ENCODE measurements around the gene PLD3.
A peak's percentile ranks its signal among the peaks of the same experiment; 100 is the strongest.

PLD3 gene

GRCh38 chr19:40413291-40413845, 64.9 kb downstream of the PLD3 start, which contains the start of gene PRX:
Gene PRX (minus strand): TSS chr19:40413378. CDS start chr19:40407932, 5,446 bp downstream.
- DNase-seq (ENCODE audit: low read depth): no peak

- no peak for DNase-seq (ENCODE audit: low read depth)
Observed at GRCh38 chr19:40414542-40415535, 66.3 kb downstream of the PLD3 start.

DNA sequence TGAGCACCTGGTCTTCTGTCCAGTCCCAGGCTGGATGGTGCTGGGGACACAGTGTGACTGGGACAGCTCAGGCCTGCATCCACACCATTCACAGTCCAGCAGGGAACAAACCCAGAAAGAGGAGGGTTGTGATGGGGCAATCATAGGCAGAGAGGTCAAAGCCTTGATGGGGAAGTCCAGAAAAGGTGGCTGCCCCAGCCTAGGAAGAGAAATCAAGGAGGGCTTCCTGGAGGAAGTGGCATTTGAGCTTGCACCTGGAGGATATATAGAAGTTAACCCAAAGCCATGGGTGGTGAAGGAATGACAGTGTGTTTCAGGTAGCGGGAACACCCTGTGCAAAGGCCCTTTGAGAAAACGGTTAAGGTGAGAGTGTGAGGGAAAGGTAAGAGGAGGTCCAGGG, 67.3 kb downstream of the PLD3 start:
- DNase-seq (ENCODE audit: low read depth): no peak

GRCh38 chr19:40416918-40417642, 68.6 kb downstream of the PLD3 start:
- peak; percentile 63 for DNase-seq (ENCODE audit: low read depth)

- DNase-seq (ENCODE audit: low read depth): no peak
Observed at GRCh38 chr19:40417643-40417981, 69.1 kb downstream of the PLD3 start.

- no peak for DNase-seq (ENCODE audit: low read depth)
Observed at GRCh38 chr19:40418040-40418439, 69.5 kb downstream of the PLD3 start.

DNA sequence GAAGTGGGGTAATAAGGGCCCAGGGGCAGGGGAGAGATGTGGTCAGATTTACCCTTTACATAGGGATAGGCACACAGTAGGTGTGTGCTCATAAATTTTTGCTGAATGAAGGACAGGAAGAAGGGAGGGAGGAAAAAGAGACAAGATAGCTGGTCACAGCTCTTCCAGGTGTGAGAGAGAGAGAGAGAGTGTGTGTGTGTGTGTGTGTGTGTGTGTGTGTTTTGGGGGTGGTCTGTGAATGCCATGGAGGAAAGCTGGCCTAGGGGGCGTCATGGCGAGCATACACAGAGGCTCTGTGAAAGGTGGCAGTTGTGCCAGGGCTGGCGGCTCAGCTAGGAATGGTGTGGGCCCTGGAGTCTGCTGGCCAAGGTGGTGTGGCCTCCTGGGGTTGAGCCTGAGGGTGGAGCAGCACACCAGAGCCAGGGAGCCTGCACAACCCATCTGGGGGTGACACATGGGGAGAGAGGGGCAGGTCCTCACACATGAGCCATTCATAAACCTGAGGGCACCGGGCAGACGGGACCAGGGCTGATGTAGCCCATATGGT, 70.6 kb downstream of the PLD3 start:
- no peak for DNase-seq (ENCODE audit: low read depth)

- no peak for DNase-seq (ENCODE audit: low read depth)
Observed at GRCh38 chr19:40419780-40420179, 71.3 kb downstream of the PLD3 start.

GRCh38 chr19:40420451-40420765, 71.9 kb downstream of the PLD3 start:
- no peak for DNase-seq (ENCODE audit: low read depth)

- peak; percentile 93 for DNase-seq (ENCODE audit: low read depth)
Observed at GRCh38 chr19:40420766-40421765, 72.6 kb downstream of the PLD3 start.

DNA sequence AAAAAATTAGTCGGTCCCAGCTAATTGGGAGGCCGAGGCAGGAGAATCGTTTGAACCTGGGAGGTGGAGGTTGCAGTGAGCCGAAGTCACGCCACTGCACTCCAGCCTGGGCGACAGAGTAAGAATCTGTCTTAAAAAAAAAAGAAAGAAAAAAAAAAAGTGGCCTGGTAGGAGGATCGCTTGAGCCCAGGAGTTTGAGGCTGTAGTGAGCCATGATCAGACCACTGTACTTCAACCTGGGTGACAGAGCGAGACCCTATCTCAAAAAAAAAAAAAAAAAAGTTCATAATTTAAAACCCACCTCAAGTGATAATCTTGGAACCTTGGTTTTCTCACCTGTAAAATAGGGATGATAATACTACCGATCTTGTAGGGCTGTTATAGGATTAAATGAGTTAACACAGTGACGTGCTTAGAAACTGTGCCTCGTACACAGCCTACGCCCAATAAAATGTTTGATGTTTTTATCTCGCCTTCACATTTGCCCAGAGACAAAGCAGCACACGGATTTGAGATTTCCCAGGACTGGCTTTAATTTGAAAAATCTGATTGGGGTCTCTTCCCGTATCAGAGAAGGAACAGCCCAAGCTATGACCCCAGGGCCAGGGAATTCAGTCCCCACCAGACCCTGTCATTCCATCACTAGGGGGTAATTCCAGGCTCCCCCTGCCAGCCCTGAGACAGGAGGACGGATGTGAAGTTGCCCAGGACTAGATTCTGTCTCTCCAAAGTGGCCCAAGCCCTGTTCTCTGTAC, 73.7 kb downstream of the PLD3 start:
- DNase-seq (ENCODE audit: low read depth): no peak

- no peak for DNase-seq (ENCODE audit: low read depth)
Observed at GRCh38 chr19:40422748-40423566, 74.5 kb downstream of the PLD3 start.

DNA sequence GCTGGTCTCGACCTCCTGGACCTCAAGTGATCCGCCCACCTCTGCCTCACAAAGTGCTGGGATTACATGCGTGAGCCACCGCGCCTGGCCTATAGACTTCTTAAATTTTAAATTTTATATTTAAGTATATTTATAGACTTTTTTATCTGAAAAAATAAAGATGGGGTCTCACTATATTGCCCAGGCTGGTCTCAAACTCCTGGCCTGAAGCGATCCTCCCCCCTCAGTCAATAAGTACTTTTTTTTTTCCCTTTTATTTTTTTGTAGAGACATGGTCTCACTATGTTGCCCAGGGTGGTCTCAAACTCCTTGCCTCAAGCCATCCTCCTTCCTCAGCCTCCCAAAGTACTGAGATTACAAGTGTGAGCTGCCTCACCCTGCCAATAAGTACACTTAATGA, 75.4 kb downstream of the PLD3 start:
- no peak for DNase-seq (ENCODE audit: low read depth)

DNA sequence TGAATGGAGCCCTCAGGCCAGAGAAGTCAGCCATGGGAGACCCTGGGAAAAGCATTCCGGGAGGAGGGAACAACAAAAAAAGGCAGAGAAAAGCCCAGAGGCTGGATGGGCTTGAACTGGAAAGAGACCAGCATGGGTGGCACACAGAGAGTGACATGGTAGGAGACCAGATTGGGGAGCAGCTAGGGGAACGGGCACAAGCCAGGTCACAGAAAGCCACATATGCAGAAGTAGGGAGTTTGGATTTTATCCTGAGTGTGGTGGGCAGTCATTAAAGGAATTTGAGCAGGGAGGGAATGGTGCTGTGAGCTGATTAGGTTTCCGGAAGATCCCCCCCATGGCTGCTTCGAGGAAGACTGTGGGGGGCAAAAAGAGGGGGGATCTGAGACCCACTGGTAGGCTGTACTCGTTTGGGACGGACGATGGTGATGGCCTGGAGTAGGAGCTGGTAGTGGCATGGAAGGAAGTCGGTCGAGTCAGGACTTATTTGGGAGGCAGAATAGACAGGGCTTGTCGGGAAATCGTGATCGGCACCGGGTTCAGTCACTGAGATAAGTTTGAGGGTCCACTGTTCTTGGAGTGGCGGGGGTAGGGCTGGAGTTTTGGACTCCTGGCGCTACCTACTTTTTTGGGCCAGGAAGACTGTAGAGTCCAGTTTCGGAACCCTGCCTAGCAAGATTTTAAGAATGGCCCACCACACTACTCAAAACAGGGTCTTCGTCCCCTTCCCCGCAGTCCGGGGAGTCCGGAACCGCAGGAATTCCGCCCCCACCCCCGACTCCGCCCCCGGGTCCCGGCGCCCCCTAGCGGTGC, 76.3 kb downstream of the PLD3 start:
- DNase-seq (ENCODE audit: low read depth): peak; percentile 46

- peak; percentile 99 for DNase-seq (ENCODE audit: low read depth)
Observed at GRCh38 chr19:40425450-40426287, 77.2 kb downstream of the PLD3 start, which contains the start of gene SERTAD1. Gene SERTAD1 (minus strand): TSS chr19:40425992. CDS start chr19:40423546, 2,446 bp downstream.

Data from EH (cell line).